ENCODE results near the gene ZW10.

DNA sequence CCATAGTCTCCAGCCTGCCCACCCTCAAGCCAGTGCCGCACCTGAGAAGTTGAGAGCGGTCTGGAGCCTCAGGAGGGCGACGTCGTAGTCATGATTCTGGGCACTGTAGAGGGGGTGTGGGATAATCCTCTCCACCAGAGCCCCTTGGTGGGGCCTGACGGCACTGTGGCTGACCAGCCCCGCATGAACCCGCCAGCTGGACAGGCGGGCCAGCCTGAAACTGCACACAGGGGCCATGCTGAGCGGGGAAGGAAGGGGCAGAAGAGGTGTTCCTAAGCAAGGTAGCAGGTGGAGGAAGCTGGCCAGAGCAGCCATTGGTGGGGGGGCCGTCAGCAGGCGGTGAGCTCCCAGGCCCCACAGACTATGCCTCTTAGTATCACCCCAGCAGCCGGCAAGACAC lies 80.5 kb downstream of the ZW10 start:
- TF ChIP-seq, protein P1, sequence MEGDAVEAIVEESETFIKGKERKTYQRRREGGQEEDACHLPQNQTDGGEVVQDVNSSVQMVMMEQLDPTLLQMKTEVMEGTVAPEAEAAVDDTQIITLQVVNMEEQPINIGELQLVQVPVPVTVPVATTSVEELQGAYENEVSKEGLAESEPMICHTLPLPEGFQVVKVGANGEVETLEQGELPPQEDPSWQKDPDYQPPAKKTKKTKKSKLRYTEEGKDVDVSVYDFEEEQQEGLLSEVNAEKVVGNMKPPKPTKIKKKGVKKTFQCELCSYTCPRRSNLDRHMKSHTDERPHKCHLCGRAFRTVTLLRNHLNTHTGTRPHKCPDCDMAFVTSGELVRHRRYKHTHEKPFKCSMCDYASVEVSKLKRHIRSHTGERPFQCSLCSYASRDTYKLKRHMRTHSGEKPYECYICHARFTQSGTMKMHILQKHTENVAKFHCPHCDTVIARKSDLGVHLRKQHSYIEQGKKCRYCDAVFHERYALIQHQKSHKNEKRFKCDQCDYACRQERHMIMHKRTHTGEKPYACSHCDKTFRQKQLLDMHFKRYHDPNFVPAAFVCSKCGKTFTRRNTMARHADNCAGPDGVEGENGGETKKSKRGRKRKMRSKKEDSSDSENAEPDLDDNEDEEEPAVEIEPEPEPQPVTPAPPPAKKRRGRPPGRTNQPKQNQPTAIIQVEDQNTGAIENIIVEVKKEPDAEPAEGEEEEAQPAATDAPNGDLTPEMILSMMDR (IDR thresholded peaks at IDR 0.05; ENCODE audit: poor library complexity, severe bottlenecking), result no peak
- TF ChIP-seq MXI1 (conservative IDR thresholded peaks at IDR 0.05; ENCODE audit: poor library complexity, severe bottlenecking), result no peak
- TF ChIP-seq RAD21 (conservative IDR thresholded peaks at IDR 0.05), result no peak
- no peak for TF ChIP-seq TAF1 (IDR thresholded peaks at IDR 0.05; ENCODE audit: low read depth)
- TF ChIP-seq POLR2AphosphoS5 (IDR thresholded peaks at IDR 0.05), result no peak
